NCI-H526 (cell line): ENCODE measurements around the gene RSPH4A.
"Not testable (repeated sequence)": the region's sequence is repeated elsewhere in the genome, so short reads cannot be mapped to it uniquely, and the experiment has no call there.

ENCODE experiments used
- DNase-seq, 2 experiments: peaks; one replicate each; lab custom pipeline; 2025; lab: John Stamatoyannopoulos, UW

The RSPH4A gene

GRCh38 chr6:116629563-116629981 lies 13.3 kb downstream of the RSPH4A start:
- DNase-seq = no peak

GRCh38 chr6:116631379-116631990 lies 15.2 kb downstream of the RSPH4A start:
- DNase-seq = no peak

GRCh38 chr6:116633685-116634084 lies 17.4 kb downstream of the RSPH4A start:
- DNase-seq = peak in 1 of 2 experiments; percentile 12

GRCh38 chr6:116648156-116648555 lies 31.9 kb downstream of the RSPH4A start:
- DNase-seq = no peak

GRCh38 chr6:116649129-116649528 lies 32.9 kb downstream of the RSPH4A start:
- DNase-seq = no peak

- DNase-seq = no peak
These were observed 35.6 kb downstream of the RSPH4A start for GRCh38 chr6:116651916-116652315.

GRCh38 chr6:116661594-116661993 lies 45.3 kb downstream of the RSPH4A start:
- DNase-seq = no peak

GRCh38 chr6:116662202-116662601 lies 45.9 kb downstream of the RSPH4A start:
- DNase-seq = no peak

- DNase-seq = no peak
These were observed 47.0 kb downstream of the RSPH4A start for GRCh38 chr6:116663308-116663707.

GRCh38 chr6:116664169-116664568 lies 47.9 kb downstream of the RSPH4A start:
- not testable (repeated sequence) for DNase-seq

- DNase-seq = no peak
These were observed 49.2 kb downstream of the RSPH4A start for GRCh38 chr6:116665464-116665863.

GRCh38 chr6:116666869-116667268 lies 50.6 kb downstream of the RSPH4A start:
- DNase-seq = no peak

- DNase-seq = no peak
These were observed 51.3 kb downstream of the RSPH4A start for GRCh38 chr6:116667623-116668022.

GRCh38 chr6:116672306-116672705 lies 56.0 kb downstream of the RSPH4A start:
- no peak for DNase-seq

- DNase-seq = no peak
These were observed 59.7 kb downstream of the RSPH4A start for GRCh38 chr6:116676021-116676420.

GRCh38 chr6:116680880-116681672 lies 64.8 kb downstream of the RSPH4A start, which contains the start of gene KPNA5:
TSS of gene KPNA5 (plus strand) at chr6:116681211. CDS start at chr6:116681335, 124 bp downstream.
- DNase-seq = peak; percentile 89 to 98

GRCh38 chr6:116682334-116682712 lies 66.0 kb downstream of the RSPH4A start:
- peak in 1 of 2 experiments; percentile 52 for DNase-seq
